Smooth muscle cell of the brain vasculature (primary cell): Measurements from ENCODE around the gene VWA8.
A peak's percentile ranks its signal among the peaks of the same experiment; 100 is the strongest.
"Not testable (repeated sequence)": the region's sequence is repeated elsewhere in the genome, so short reads cannot be mapped to it uniquely, and the experiment has no call there.

Source experiments
- DNase-seq: peaks from one replicate; pipeline ENCODE4 v3.0.0-alpha.2; 2012; ENCODE audit warnings: low read depth, low spot score

The VWA8 gene

GRCh38 chr13:41647699-41648313 is 313.1 kb downstream of the VWA8 start:
- DNase-seq = not testable (repeated sequence)

GRCh38 chr13:41645331-41645730 is 315.6 kb downstream of the VWA8 start:
- DNase-seq = peak; percentile 41

- DNase-seq = no peak
Measured at GRCh38 chr13:41644742-41645141, 316.2 kb downstream of the VWA8 start.

- DNase-seq = no peak
Measured at GRCh38 chr13:41643507-41643906, 317.4 kb downstream of the VWA8 start.

- DNase-seq = no peak
Measured at GRCh38 chr13:41641961-41642360, 318.9 kb downstream of the VWA8 start.

GRCh38 chr13:41641429-41641828 is 319.5 kb downstream of the VWA8 start:
- no peak for DNase-seq

GRCh38 chr13:41639955-41640780 is 320.7 kb downstream of the VWA8 start:
- DNase-seq = no peak

- DNase-seq = no peak
Measured at GRCh38 chr13:41639237-41639904, 321.5 kb downstream of the VWA8 start.

GRCh38 chr13:41637586-41637985 is 323.3 kb downstream of the VWA8 start:
- no peak for DNase-seq

- DNase-seq = not testable (repeated sequence)
Measured at GRCh38 chr13:41637032-41637431, 323.9 kb downstream of the VWA8 start.

GRCh38 chr13:41636590-41636989 is 324.3 kb downstream of the VWA8 start:
- not testable (repeated sequence) for DNase-seq

- no peak for DNase-seq
Measured at GRCh38 chr13:41634407-41634806, 326.5 kb downstream of the VWA8 start.

- DNase-seq = no peak
Measured at GRCh38 chr13:41633776-41634175, 327.1 kb downstream of the VWA8 start.

- DNase-seq = no peak
Measured at GRCh38 chr13:41631296-41631965, 329.5 kb downstream of the VWA8 start.

- DNase-seq = no peak
Measured at GRCh38 chr13:41627425-41627824, 333.5 kb downstream of the VWA8 start.

GRCh38 chr13:41624041-41624440 is 336.9 kb downstream of the VWA8 start:
- no peak for DNase-seq

GRCh38 chr13:41622432-41623429 is 338.2 kb downstream of the VWA8 start:
- no peak for DNase-seq

GRCh38 chr13:41621716-41622431 is 339.0 kb downstream of the VWA8 start:
- DNase-seq = no peak

- not testable (repeated sequence) for DNase-seq
Measured at GRCh38 chr13:41617633-41618032, 343.3 kb downstream of the VWA8 start.

- no peak for DNase-seq
Measured at GRCh38 chr13:41616151-41616550, 344.8 kb downstream of the VWA8 start.
